Measurements from ENCODE around the gene RGR. TPM values are rescaled to one million over a fixed set of nuclear protein-coding genes. Genes with fewer than 3 reads are reported as not detected.

The RGR gene
- total RNA-seq: not detected

GRCh38 chr10:84244651-84245270 lies at the start of gene RGR:
RGR (plus strand) TSS chr10:84245053; CDS start chr10:84245091, 38 bp downstream.
- Histone ChIP-seq H3K4me1 (no peaks in the 10 kb centered on the region), H3K36me3 (no peaks in the 10 kb centered on the region), H3K9me3 (no peaks in the 10 kb centered on the region), H3K27me3 (no peaks in the 10 kb centered on the region), H3K4me3 (no peak within 1 kb of the TSS), H3K27ac (no peak within 1 kb of the TSS)
- peak in 1 of 2 donors; percentile 74 for DNase-seq (ENCODE audit: low spot score in 2 of 2)
- WGBS: 45% methylated on average over 9 of the region's 9 CpGs
- TF ChIP-seq EP300 (IDR thresholded peaks at IDR 0.05) (no peak), POLR2AphosphoS5 (IDR thresholded peaks at IDR 0.05) (no peak), CTCF (IDR thresholded peaks at IDR 0.05) (no peak), POLR2A (IDR thresholded peaks at IDR 0.05) (no peak)

- WGBS: 35% methylated on average over 4 of the region's 4 CpGs
- H3K36me3 ChIP-seq: no peaks in the 10 kb centered on the region
- peaks cover 30% of the 10 kb centered on the region for H3K27me3 ChIP-seq
- DNase-seq (ENCODE audit: low spot score in 2 of 2): no peak
- no peak for TF ChIP-seq CTCF (IDR thresholded peaks at IDR 0.05)
- TF ChIP-seq POLR2AphosphoS5 (IDR thresholded peaks at IDR 0.05): no peak
- no peak for TF ChIP-seq POLR2A (IDR thresholded peaks at IDR 0.05)
- TF ChIP-seq EP300 (IDR thresholded peaks at IDR 0.05): no peak
- H3K9me3 ChIP-seq: no peaks in the 10 kb centered on the region
- H3K27ac ChIP-seq: no peak overlapping the region
- H3K4me3 ChIP-seq: no peak overlapping the region
- peaks cover 46% of the 10 kb centered on the region for H3K4me1 ChIP-seq
Observed at GRCh38 chr10:84196083-84196482, 48.8 kb upstream of the RGR start.

- DNase-seq (ENCODE audit: low spot score in 2 of 2): no peak
- Histone ChIP-seq H3K4me3 (no peak overlapping the region), H3K36me3 (no peaks in the 10 kb centered on the region), H3K4me1 (peaks cover 42% of the 10 kb centered on the region), H3K9me3 (no peaks in the 10 kb centered on the region), H3K27me3 (peaks cover 30% of the 10 kb centered on the region), H3K27ac (no peak overlapping the region)
- WGBS: 54% methylated on average over 5 of the region's 5 CpGs
- TF ChIP-seq EP300 (IDR thresholded peaks at IDR 0.05) (no peak), POLR2A (IDR thresholded peaks at IDR 0.05) (no peak), CTCF (IDR thresholded peaks at IDR 0.05) (no peak)
Observed at GRCh38 chr10:84196941-84197340, 47.9 kb upstream of the RGR start.

GRCh38 chr10:84197643-84198042 lies 47.2 kb upstream of the RGR start:
- no peak for DNase-seq (ENCODE audit: low spot score in 2 of 2)
- peaks cover 30% of the 10 kb centered on the region for H3K27me3 ChIP-seq
- H3K4me3 ChIP-seq: no peak overlapping the region
- no peaks in the 10 kb centered on the region for H3K36me3 ChIP-seq
- peaks cover 40% of the 10 kb centered on the region for H3K4me1 ChIP-seq
- no peaks in the 10 kb centered on the region for H3K9me3 ChIP-seq
- no peak overlapping the region for H3K27ac ChIP-seq
- TF ChIP-seq CTCF (IDR thresholded peaks at IDR 0.05) (no peak), POLR2AphosphoS5 (IDR thresholded peaks at IDR 0.05) (no peak), EP300 (IDR thresholded peaks at IDR 0.05) (no peak), POLR2A (IDR thresholded peaks at IDR 0.05) (no peak)
- WGBS: 69% methylated on average over 3 of the region's 5 CpGs

- peaks cover 40% of the 10 kb centered on the region for H3K4me1 ChIP-seq
- no peak for TF ChIP-seq EP300 (IDR thresholded peaks at IDR 0.05)
- TF ChIP-seq CTCF (IDR thresholded peaks at IDR 0.05): no peak
- TF ChIP-seq POLR2A (IDR thresholded peaks at IDR 0.05): no peak
- TF ChIP-seq POLR2AphosphoS5 (IDR thresholded peaks at IDR 0.05): no peak
- H3K27me3 ChIP-seq: peaks cover 28% of the 10 kb centered on the region
- DNase-seq (ENCODE audit: low spot score in 2 of 2): no peak
- H3K36me3 ChIP-seq: no peaks in the 10 kb centered on the region
- H3K27ac ChIP-seq: peak overlapping the region; percentile 35
- H3K9me3 ChIP-seq: no peaks in the 10 kb centered on the region
- H3K4me3 ChIP-seq: no peak overlapping the region
- 52% methylated on average over 7 of the region's 7 CpGs for WGBS
Observed at GRCh38 chr10:84198206-84198915, 46.5 kb upstream of the RGR start.

Data from suprapubic skin (tissue), 4 donors.